ENCODE data around the gene DPH5. TPM values are rescaled to one million over a fixed set of nuclear protein-coding genes. Genes with fewer than 3 reads are reported as not detected.
"Not testable (repeated sequence)": the region's sequence is repeated elsewhere in the genome, so short reads cannot be mapped to it uniquely, and the experiment has no call there.

Gene DPH5
- total RNA-seq, 1 experiment from 2014 or later = 80.4 TPM

DNA sequence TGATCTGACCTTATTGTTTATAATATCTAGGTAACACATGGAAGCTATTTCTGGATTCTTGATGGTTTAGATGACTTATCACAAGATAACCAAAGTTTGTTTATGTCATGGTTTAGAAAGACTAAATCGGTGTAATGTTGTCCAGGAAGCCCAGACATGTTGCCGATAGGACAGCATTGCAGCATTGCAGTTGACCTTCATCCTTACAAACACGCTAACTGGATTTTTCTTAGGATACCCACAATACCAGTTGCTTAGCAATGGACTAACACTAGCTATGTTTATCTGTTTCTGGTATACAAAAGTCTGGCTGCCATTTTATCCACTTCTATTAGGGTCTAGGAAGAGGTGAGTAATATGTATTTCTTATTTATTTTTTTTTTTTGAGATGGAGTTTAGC is 11.7 kb upstream of the DPH5 start:
- no peak for DNase-seq (ENCODE audit: low spot score)
- in situ Hi-C loops (cut with HindIII; ENCODE audit: low sequenced_read_pairs) = no loop called here

DNA sequence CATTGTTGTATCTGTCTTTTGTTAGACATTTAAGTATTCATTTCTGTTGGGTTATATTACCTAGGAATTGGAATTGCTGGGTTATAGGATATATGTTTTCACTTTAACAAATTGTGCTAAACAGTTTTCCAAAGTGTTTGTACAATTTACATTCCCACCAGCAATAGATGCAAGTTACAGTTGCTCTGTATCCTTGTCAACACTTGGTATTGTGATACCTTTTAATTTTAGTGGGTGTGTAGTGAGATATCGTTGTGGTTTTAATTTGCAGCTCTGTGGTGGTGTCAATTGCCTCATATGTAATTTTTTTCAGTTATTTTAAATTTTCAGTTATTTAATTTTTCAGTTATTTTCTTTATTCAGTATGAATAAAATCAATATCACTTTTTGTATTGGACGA is 7.4 kb upstream of the DPH5 start:
- in situ Hi-C loops (cut with HindIII; ENCODE audit: low sequenced_read_pairs) = no loop called here
- no peak for DNase-seq (ENCODE audit: low spot score)

GRCh38 chr1:101032129-101032528 is 6.5 kb upstream of the DPH5 start:
- DNase-seq (ENCODE audit: low spot score); in situ Hi-C loops (cut with HindIII; ENCODE audit: low sequenced_read_pairs): not testable (repeated sequence)

DNA sequence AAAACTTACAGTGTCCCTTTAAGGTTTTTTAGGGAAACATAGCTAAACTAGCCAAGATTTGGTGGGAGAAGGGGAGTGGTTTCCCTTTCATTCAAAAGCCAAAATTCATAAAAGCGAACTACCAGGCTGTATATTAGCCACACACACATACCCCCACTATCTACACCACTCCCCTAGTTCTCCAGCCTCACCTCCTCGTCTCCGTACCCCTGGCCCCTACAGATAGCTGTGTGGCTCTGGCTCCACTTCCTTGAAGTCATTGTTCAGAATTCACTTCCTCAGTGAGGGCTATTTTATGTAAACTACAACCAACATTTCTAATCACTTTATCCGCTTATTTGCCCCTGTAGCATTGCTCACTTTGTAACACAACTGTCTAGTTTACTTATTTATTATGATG is 5.3 kb upstream of the DPH5 start:
- in situ Hi-C loops (cut with HindIII; ENCODE audit: low sequenced_read_pairs) = no loop called here
- DNase-seq (ENCODE audit: low spot score) = no peak

- in situ Hi-C loops (cut with HindIII; ENCODE audit: low sequenced_read_pairs) = no loop called here
- no peak for DNase-seq (ENCODE audit: low spot score)
Measured at GRCh38 chr1:101029184-101029583, 3.6 kb upstream of the DPH5 start.

- in situ Hi-C loops (cut with HindIII; ENCODE audit: low sequenced_read_pairs) = no loop called here
- no peak for DNase-seq (ENCODE audit: low spot score)
Measured at GRCh38 chr1:101028466-101028865, 2.9 kb upstream of the DPH5 start.

DNA sequence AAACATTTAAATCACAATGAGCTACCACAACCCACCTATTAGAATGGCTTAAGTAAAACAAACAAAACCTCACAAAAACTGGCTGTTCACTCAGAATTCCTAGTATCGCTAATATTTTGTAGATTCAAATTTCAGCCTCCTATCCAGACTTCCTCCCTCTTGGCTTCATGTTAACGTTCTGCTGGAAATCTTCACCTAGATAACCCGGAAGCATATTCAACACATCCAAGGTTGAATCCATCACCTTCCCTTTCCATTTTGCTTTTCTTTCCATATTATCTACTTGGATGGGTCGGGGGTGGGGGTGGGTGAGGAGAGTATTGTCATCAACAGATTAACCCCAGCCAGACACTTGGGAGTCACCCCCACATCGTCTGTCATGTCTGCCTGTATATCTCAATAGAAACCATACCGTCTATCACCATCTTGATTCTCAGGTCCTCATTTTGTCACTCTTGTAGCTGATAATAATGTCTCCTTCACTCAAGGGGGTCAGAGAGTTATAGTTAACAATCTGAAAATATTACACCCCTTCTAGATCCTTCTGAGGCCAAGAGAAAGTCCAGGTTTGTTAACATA is 1.7 kb upstream of the DPH5 start:
- DNase-seq (ENCODE audit: low spot score) = no peak
- in situ Hi-C loops (cut with HindIII; ENCODE audit: low sequenced_read_pairs) = no loop called here

DNA sequence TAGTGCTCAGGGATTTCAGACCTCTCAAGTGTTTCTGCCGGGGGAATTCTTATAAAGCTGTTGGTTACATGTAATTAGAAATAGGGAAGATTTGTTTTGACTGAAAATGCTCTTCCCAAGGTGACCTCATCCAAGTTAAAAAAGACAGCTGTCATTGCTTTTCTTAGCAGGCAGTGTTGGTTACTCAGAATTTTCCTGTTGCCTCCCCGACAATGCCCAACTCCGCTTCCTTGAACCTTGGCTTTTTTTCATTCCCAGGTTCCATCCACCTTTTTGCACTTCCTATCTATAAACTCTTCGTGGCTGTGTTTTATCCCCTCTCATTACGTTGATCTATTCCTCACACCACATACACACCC is 825 bp upstream of the DPH5 start:
- no peak for DNase-seq (ENCODE audit: low spot score)
- in situ Hi-C loops (cut with HindIII; ENCODE audit: low sequenced_read_pairs) = no loop called here

- in situ Hi-C loops (cut with HindIII; ENCODE audit: low sequenced_read_pairs) = no loop called here
- no peak for DNase-seq (ENCODE audit: low spot score)
Measured at GRCh38 chr1:101025283-101025656, 314 bp downstream of the DPH5 start.

DNA sequence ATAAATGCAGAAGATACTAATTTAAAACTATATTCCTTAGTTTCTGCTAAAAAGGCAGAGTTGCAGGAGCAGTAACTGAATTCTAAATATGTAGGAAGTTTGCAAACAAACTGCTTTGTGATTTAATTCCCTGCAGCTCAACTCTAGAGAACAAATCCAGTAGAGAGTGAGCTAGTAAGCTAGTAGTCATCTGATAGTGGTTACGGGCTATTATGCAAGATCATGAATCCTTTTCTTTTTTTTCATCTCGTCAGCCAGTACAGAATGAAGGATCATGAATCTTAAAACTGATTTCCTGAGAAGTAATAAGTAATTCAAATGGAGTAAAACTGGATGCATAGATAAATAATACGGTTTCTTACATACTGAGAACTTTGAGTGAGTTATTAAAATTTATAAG is 3.3 kb downstream of the DPH5 start:
- in situ Hi-C loops (cut with HindIII; ENCODE audit: low sequenced_read_pairs) = no loop called here

DNA sequence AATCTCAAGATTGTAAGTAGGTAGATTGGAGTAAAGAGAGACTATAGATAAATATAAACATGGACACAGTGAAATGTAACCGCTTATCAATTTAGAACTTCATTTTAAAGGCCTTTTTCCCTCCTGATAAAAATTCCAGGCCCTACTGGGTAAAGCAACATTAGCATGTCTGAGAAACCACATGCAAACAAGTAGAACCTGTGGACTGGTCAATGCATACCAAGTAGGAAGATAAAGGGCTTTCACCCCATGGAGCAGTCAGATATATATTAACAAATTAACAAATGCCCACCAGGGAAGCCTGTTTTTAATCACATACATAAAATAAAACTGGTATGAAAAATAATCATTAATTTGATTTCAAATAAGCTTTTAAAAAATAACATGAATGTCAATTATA is 8.1 kb downstream of the DPH5 start:
- DNase-seq (ENCODE audit: low spot score) = no peak
- in situ Hi-C loops (cut with HindIII; ENCODE audit: low sequenced_read_pairs) = no loop called here

More for the DNA sequence above, 3.3 kb downstream of the DPH5 start:
- DNase-seq (ENCODE audit: low spot score) = no peak

DNA sequence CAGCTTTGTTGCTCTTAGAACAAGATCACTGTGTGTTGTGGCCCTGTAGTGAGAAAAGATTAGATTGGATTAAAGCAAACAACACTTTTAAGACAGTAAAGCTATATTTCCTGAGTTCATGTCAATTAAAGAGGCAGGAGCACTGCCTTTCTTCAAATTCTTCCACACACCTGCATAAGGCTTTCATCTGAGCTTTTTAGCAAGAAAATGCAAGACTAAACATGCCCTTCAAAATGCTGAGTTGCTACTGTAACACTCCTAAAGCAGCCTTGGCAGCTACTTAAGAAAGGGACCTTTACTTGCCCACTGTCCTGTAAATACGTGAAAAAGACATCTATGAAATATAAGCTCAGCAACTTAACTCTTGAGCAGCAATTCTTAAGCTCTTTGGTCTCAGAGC is 11.8 kb downstream of the DPH5 start:
- in situ Hi-C loops (cut with HindIII; ENCODE audit: low sequenced_read_pairs) = no loop called here
- no peak for DNase-seq (ENCODE audit: low spot score)

- no peak for DNase-seq (ENCODE audit: low spot score)
- in situ Hi-C loops (cut with HindIII; ENCODE audit: low sequenced_read_pairs) = no loop called here
Measured at GRCh38 chr1:101008229-101008834, 17.3 kb downstream of the DPH5 start.

DNA sequence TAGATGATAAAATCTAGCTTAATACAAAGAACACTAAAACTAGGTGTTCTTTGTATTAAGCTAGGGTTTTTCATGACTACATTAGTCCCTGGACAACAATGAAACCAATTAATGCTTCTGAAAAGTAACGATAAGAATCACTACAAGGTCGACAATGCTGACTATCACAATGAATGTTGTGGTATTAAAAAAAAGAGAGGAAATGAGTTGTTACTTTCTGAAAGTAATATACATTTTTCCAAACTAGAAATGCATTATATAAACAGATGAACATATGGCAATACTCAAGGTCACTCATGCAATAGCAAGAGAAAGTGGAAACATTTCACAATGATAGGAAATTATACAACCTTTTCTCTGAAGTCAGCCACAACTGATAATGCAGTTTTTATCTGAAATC is 19.0 kb downstream of the DPH5 start:
- DNase-seq (ENCODE audit: low spot score) = no peak
- in situ Hi-C loops (cut with HindIII; ENCODE audit: low sequenced_read_pairs) = no loop called here

DNA sequence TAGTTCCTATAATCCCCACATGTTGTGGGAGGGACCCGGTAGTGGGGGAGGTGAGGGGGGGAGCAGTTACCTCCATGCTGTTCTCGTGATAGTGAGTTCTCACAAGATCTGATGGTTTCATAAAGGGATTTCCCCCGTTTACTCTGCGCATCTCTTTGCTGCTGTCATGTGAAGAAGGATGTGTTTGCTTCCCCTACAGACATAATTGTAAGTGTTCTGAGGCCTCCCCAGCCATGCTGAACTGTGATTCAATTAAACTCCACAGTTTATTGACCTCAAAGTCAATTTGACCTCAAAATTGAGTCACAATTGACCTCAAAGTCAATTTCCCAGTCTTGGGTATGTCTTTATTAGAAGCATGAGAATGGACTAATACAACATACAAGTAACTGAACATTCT is 19.7 kb downstream of the DPH5 start:
- DNase-seq (ENCODE audit: low spot score) = no peak
- in situ Hi-C loops (cut with HindIII; ENCODE audit: low sequenced_read_pairs) = no loop called here

DNA sequence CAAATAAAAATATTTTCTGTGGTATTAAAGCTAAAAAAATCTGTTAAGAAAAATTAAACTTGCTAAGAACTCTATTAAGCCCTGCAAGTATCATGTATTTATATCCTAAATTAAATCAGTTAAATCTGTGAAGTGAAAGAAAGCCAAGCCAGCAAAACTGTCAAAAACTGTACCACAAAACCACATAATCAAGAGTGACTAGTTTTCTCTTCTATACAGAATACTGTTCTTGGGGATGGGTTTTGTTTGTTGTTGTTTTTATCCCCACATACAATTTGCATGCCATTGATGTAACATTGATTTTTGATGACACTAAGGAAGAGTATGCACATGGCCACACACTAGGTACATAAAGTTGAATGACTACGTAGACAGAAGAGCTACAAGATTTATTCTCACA is 20.4 kb downstream of the DPH5 start:
- DNase-seq (ENCODE audit: low spot score) = no peak
- in situ Hi-C loops (cut with HindIII; ENCODE audit: low sequenced_read_pairs) = no loop called here

- no peak for DNase-seq (ENCODE audit: low spot score)
- in situ Hi-C loops (cut with HindIII; ENCODE audit: low sequenced_read_pairs) = no loop called here
Measured at GRCh38 chr1:101004670-101005069, 20.9 kb downstream of the DPH5 start.

DNA sequence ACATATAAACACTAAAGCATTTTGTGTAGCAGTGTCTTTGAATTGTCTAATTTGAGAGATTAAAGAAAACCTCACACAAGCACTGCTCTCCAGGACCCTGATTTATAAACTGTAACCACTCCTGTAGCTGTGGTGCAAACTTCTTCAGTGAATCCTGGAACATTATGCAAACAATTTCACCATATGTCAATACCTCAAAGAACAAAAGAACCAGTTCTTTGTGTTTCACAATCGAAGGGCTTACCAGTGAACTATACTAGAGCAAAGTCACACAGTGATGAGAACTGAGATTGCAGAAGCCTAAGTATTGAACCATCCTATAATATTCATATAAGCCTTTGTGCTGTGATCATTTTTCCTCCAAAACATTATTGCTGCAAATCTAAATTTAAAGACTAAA is 21.5 kb downstream of the DPH5 start:
- DNase-seq (ENCODE audit: low spot score) = no peak
- in situ Hi-C loops (cut with HindIII; ENCODE audit: low sequenced_read_pairs) = no loop called here

GRCh38 chr1:101003012-101003650 is 22.5 kb downstream of the DPH5 start:
- in situ Hi-C loops (cut with HindIII; ENCODE audit: low sequenced_read_pairs) = no loop called here
- no peak for DNase-seq (ENCODE audit: low spot score)

- no peak for DNase-seq (ENCODE audit: low spot score)
- in situ Hi-C loops (cut with HindIII; ENCODE audit: low sequenced_read_pairs) = no loop called here
Measured at GRCh38 chr1:101002551-101002950, 23.0 kb downstream of the DPH5 start.

Data from G401 (cell line).